Mesenteric fat pad (tissue), 1 donor: ENCODE measurements around the gene GSTO2. TPM values are rescaled to one million over a fixed set of nuclear protein-coding genes. Genes with fewer than 3 reads are reported as not detected.

Experiments
- DNase-seq: peaks from one replicate; pipeline ENCODE4 v3.0.0-alpha.2; 2020; ENCODE audit warnings: low spot score
- microRNA-seq: library from miRNA; unstranded; fragments of <30 nt; microRNA quantifications from one replicate; pipeline ENCODE4 v1.2.0, GENCODE V29; 2020; ENCODE audit warnings: borderline number of aligned reads
- total RNA-seq: library from RNA; stranded (reverse); fragmentation: NEBNext Ultra II Directional; extraction: Animal tissue kit (Norgen Biotek cat#: 25700); gene quantifications from one replicate; pipeline ENCODE4 v1.2.1, GENCODE V29; 2021
- donor health status: DM: yes; HTN: yes; CAD: no.

GSTO2 gene
- total RNA-seq, 1 donor from 2014 or later, result 0.45 TPM

GRCh38 chr10:104337985-104338735 lies 69.2 kb downstream of the GSTO2 start, which contains the start of gene ITPRIP:
Gene ITPRIP, minus strand, starts transcription at chr10:104338465. Its CDS starts 22,414 bp downstream, at chr10:104316051.
- DNase-seq, result no peak

GRCh38 chr10:104339469-104340110 lies 70.6 kb downstream of the GSTO2 start:
- DNase-seq, result no peak

GRCh38 chr10:104340111-104340526 lies 71.1 kb downstream of the GSTO2 start:
- no peak for DNase-seq

GRCh38 chr10:104340641-104341040 lies 71.7 kb downstream of the GSTO2 start:
- no peak for DNase-seq

- no peak for DNase-seq
These were observed 74.0 kb downstream of the GSTO2 start for GRCh38 chr10:104342941-104343411.

- no peak for DNase-seq
These were observed 75.2 kb downstream of the GSTO2 start for GRCh38 chr10:104344219-104344618.

- no peak for DNase-seq
These were observed 76.5 kb downstream of the GSTO2 start for GRCh38 chr10:104345515-104345914.

- DNase-seq, result no peak
These were observed 77.0 kb downstream of the GSTO2 start for GRCh38 chr10:104345941-104346340.

GRCh38 chr10:104347295-104348045 lies 78.5 kb downstream of the GSTO2 start:
- no peak for DNase-seq

GRCh38 chr10:104348601-104349000 lies 79.6 kb downstream of the GSTO2 start:
- no peak for DNase-seq

GRCh38 chr10:104349623-104350126 lies 80.7 kb downstream of the GSTO2 start:
- DNase-seq, result no peak

- no peak for DNase-seq
These were observed 81.2 kb downstream of the GSTO2 start for GRCh38 chr10:104350127-104350635.

- no peak for DNase-seq
These were observed 82.2 kb downstream of the GSTO2 start for GRCh38 chr10:104351061-104351702.

- no peak for DNase-seq
These were observed 82.9 kb downstream of the GSTO2 start for GRCh38 chr10:104351919-104352318.

GRCh38 chr10:104353325-104354048 lies 84.5 kb downstream of the GSTO2 start, which contains the start of gene CFAP58:
Gene CFAP58, plus strand, starts transcription at chr10:104353833. Its CDS starts 65 bp downstream, at chr10:104353898.
- DNase-seq, result peak; percentile 97

Small RNA genes lying within 50 kb of the gene (microRNA-seq; reads per million reads assigned to microRNA genes)
- not detected for gene MIR4482

Other genes starting within 250 kb of the GSTO2 start
- gene COL17A1, start 183.3 kb upstream of the GSTO2 start, total RNA-seq, result 0.19 TPM
- gene SFR1, start 147.0 kb upstream of the GSTO2 start, total RNA-seq, result 6.1 TPM
- 0.06 TPM for gene CFAP43, start 36.8 kb upstream of the GSTO2 start, total RNA-seq
- 106 TPM for gene GSTO1, start 14.3 kb upstream of the GSTO2 start, total RNA-seq
- gene ITPRIP, start 69.3 kb downstream of the GSTO2 start, total RNA-seq, result 48.3 TPM
- gene CFAP58, start 84.6 kb downstream of the GSTO2 start, total RNA-seq, result 0.64 TPM